COLO668 (cell line): ENCODE measurements around the gene FOXK2.

ENCODE experiments used
- DNase-seq: peaks from one replicate; lab custom pipeline; 2025; ENCODE audit not compliant: unreplicated experiment; lab: John Stamatoyannopoulos, UW

The FOXK2 gene

DNA sequence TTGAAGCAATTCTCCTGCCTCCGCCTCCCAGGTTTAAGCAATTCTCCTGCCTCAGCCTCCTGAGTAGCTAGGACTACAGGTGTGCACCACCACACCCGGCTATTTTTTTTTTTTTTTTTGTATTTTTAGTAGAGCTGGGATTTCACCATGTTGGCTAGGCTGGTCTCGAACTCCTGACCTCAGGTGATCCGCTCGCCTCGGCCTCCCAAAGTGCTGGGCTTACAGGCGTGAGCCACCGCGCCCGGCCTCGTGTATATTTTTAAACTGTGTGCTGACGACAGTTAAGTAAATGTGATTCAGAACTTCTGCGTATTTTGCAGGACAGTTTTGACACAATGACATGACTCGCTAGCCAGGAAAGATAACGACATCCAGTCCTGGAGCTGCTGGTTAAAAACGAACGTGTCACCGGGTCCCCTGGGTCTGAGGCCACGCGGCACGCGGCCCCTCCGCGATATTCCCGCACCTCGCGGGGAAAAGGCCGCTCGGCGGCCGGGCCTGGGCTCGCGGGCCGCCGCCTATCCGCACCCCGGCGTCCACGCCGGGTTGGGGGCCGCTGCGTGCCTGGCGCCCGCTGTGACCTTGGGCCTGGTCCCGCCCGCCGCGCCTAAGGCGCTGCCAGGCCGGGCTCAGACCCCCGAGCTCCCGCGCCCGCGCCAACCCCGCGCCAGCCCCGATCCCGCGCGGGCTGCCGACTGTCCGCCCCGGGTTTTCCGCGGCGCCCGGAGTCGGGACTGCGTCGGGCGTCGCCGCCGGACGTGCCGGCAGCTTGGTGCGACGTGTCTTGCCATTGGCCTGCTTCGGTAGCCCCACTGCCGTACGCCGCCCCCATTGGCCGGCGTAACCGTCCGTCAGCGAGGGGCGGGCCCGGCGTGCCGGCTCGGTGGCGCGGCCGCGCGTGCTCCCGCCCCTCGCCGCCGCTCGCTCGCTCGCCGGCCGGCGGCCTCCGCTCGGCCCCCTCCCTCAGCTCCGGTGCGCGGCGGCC lies at the start of gene FOXK2:
FOXK2 (plus strand) TSS at position 907 of the 985 bp plus-strand sequence. CDS start 157 bp downstream, outside the sequence.
- peak; percentile 93 for DNase-seq

GRCh38 chr17:82470065-82470464 lies 49.5 kb upstream of the FOXK2 start:
- no peak for DNase-seq

- DNase-seq, result no peak
Measured at GRCh38 chr17:82474223-82475010, 45.1 kb upstream of the FOXK2 start.

GRCh38 chr17:82475458-82475857 lies 44.1 kb upstream of the FOXK2 start:
- no peak for DNase-seq

DNA sequence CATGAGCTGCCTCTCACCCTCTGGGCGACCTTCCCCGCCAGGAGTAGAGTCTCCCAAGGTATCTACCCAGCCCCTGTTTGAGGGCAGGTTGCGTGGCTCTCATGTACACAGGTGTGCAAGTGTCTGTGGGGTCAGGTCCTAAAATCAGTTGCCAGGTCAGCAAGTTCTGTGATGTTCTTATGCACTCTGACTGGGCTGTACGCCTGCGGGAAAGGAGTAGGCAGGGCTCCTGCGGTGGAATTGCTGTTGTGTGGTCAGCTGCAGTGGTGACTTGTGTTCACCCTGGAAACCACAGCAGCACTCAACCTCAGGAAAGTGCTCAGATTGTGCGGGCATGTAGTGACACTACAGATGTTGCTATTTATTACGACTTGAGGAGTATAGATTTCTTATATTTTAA lies 41.6 kb upstream of the FOXK2 start:
- DNase-seq, result no peak

- no peak for DNase-seq
Measured at GRCh38 chr17:82479602-82480001, 39.9 kb upstream of the FOXK2 start.

- no peak for DNase-seq
Measured at GRCh38 chr17:82480318-82480717, 39.2 kb upstream of the FOXK2 start.

- DNase-seq, result no peak
Measured at GRCh38 chr17:82483204-82483660, 36.3 kb upstream of the FOXK2 start.

GRCh38 chr17:82483836-82484235 lies 35.7 kb upstream of the FOXK2 start:
- DNase-seq, result no peak

- DNase-seq, result no peak
Measured at GRCh38 chr17:82486231-82487094, 33.1 kb upstream of the FOXK2 start.

DNA sequence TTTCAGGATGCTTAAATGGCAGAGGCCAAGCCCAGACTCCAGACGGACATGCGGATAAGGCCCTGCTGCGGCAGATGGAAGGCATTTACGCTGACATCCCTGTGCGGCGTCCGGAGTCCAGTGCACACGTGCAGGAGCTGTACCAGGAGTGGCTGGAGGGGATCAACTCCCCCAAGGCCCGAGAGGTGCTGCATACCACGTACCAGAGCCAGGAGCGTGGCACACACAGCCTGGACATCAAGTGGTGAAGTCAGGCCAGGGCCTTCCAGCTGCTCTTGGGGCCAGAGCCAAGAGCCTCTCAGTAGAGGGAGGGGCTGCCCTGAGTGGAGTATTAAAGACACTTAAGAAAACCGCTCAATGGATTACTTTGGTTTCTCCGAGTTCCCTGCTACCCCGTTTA lies 31.6 kb upstream of the FOXK2 start:
- no peak for DNase-seq

DNA sequence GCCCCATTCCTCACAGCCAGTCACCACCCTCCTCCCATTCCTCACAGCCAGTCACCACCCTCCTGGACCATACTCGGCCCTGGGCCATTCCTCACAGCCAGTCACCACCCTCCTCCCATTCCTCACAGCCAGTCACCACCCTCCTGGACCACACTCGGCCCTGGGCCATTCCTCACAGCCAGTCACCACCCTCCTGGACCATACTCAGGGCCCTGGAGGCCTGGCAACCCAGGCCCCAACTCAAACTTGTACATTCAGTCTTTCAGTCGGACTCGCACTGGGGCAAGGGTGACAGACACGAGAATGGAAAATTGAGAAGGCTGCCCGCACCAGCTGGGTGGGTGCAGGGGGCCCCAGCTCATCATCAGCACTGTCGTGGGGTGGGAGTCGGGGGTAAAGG lies 30.4 kb upstream of the FOXK2 start:
- DNase-seq, result no peak

DNA sequence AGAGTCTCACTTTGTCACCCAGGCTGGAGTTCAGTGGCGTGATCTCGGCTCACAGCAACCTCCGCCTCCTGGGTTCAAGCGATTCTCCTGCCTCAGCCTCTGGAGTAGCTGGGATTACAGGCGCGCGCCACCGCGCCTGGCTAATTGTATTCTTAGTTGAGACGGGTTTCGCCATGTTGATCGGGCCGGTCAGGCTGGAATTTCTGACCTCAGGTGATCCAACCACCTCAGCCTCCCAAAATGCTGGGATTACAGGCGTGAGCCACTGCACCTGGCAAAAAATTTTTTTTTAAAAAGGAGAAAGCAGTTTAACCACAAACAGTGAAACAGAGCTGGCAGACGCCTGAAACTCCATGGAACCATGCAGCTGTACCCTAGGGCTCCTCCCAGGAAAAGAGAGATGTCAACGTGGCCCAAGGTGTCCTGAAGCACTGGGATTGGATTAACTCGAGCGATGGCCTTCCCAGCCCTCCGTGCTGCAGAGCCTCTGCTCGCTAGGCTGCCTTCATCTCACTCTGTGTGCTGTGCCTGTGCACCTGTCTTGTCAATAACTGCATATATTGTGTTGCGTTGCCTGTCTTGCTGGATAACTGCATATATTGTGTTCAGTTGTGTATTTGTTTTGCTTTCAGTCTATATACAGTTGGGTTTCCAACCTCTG lies 29.6 kb upstream of the FOXK2 start:
- DNase-seq, result peak; percentile 79

- DNase-seq, result peak; percentile 91
Measured at GRCh38 chr17:82490512-82491195, 28.9 kb upstream of the FOXK2 start.

GRCh38 chr17:82491196-82491530 lies 28.4 kb upstream of the FOXK2 start:
- no peak for DNase-seq

DNA sequence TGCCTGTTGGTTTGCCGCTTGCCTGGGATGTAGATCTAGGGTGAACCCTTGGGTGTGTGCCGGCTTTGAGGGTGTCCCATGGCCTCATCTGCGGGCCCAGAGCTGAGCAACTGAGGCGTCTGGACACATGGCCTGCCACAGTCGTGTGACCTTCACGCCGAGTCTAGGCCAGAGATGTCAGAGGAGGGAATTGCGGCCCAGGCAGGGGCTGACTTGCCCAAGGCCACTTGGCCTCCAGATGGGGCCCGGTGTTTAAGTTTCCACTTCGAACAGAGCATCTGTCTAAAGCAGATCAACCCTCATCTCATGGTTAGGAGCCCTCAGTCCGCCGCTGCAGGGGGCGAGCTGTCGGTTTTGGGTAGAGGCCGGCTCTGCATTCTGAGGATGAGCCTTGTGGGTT lies 28.0 kb upstream of the FOXK2 start:
- DNase-seq, result no peak

- DNase-seq, result no peak
Measured at GRCh38 chr17:82492643-82493225, 26.8 kb upstream of the FOXK2 start.

DNA sequence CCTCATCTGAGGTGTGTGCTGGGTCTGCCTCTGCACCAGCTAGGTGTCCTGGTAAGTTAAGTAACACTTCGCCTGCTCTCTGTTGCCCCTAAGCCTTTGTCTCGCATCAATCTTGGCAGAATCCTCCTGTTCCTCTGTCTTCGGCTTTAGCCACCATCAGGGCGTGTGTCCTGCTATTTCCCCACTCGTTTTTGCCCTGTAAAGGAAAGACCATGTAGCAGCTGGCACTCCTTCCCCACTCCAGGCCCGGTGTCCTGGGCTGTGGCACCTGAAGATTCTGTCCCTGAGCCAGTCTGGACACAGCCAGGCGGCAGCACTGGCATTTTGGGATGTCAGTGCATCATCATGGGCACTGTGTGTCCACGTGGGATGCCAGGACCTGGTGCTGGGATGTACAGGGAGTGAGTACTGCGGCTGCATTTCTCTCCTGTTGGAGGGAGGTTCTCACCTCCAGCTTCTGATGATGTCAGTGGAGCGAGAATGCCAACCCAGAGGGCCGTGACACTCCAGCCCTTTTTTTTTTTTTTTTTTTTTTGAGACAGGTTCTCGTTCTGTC lies 26.2 kb upstream of the FOXK2 start:
- no peak for DNase-seq
